Fibroblast of the conjunctiva (primary cell): ENCODE data around the gene CLIP4.
"Not testable (repeated sequence)": the region's sequence is repeated elsewhere in the genome, so short reads cannot be mapped to it uniquely, and the experiment has no call there.

Experiments used
- DNase-seq: peaks from one replicate; pipeline ENCODE4 v3.0.0-alpha.2; 2010; ENCODE audit warnings: low read depth

The CLIP4 gene

GRCh38 chr2:29114946-29115609, at the start of gene CLIP4:
Gene CLIP4, plus strand, starts transcription at chr2:29115415. Its CDS starts 5,974 bp downstream, at chr2:29121389.
- no peak for DNase-seq

GRCh38 chr2:29066271-29066860, 48.8 kb upstream of the CLIP4 start:
- peak; percentile 63 for DNase-seq

- no peak for DNase-seq
These were observed 48.1 kb upstream of the CLIP4 start for GRCh38 chr2:29066997-29067605.

GRCh38 chr2:29068513-29068912, 46.7 kb upstream of the CLIP4 start:
- DNase-seq, result no peak

- no peak for DNase-seq
These were observed 44.7 kb upstream of the CLIP4 start for GRCh38 chr2:29070526-29070925.

- DNase-seq, result no peak
These were observed 43.9 kb upstream of the CLIP4 start for GRCh38 chr2:29071032-29071975.

- no peak for DNase-seq
These were observed 43.0 kb upstream of the CLIP4 start for GRCh38 chr2:29072251-29072650.

- DNase-seq, result no peak
These were observed 42.1 kb upstream of the CLIP4 start for GRCh38 chr2:29072971-29073725.

GRCh38 chr2:29073933-29074332, 41.3 kb upstream of the CLIP4 start:
- DNase-seq, result no peak

- no peak for DNase-seq
These were observed 40.8 kb upstream of the CLIP4 start, which contains the start of gene PCARE for GRCh38 chr2:29074411-29074810. Gene PCARE, minus strand, starts transcription at chr2:29074523. Its CDS starts 262 bp downstream, at chr2:29074261.

- DNase-seq, result no peak
These were observed 39.1 kb upstream of the CLIP4 start for GRCh38 chr2:29075894-29076705.

GRCh38 chr2:29079887-29080286, 35.3 kb upstream of the CLIP4 start:
- DNase-seq, result no peak

- no peak for DNase-seq
These were observed 34.1 kb upstream of the CLIP4 start for GRCh38 chr2:29080886-29081743.

- DNase-seq, result no peak
These were observed 32.3 kb upstream of the CLIP4 start for GRCh38 chr2:29082804-29083495.

GRCh38 chr2:29084554-29084953, 30.7 kb upstream of the CLIP4 start:
- DNase-seq, result no peak

GRCh38 chr2:29090311-29090710, 24.9 kb upstream of the CLIP4 start:
- DNase-seq, result not testable (repeated sequence)

GRCh38 chr2:29096969-29097368, 18.2 kb upstream of the CLIP4 start:
- no peak for DNase-seq

GRCh38 chr2:29097569-29097968, 17.6 kb upstream of the CLIP4 start:
- DNase-seq, result no peak

- no peak for DNase-seq
These were observed 14.7 kb upstream of the CLIP4 start for GRCh38 chr2:29100564-29100963.
